Ureter (tissue), 1 donor: Measurements from ENCODE around the gene AVPI1. TPM values are rescaled to one million over a fixed set of nuclear protein-coding genes. Genes with fewer than 3 reads are reported as not detected.

Experiments
- DNase-seq: peaks from one replicate; pipeline ENCODE4 v3.0.0-alpha.2; 2020; ENCODE audit warnings: low spot score
- total RNA-seq: library from RNA; stranded (reverse); gene quantifications from one replicate; pipeline ENCODE4 v1.2.4, GENCODE V29; 2023
- donor health status: DM: yes; HTN: yes; CAD: no.

The AVPI1 gene
- total RNA-seq, result 11.7 TPM

GRCh38 chr10:97686962-97687784 is at the start of gene AVPI1:
Gene AVPI1, minus strand, starts transcription at chr10:97687241. Its CDS starts 7,336 bp downstream, at chr10:97679905.
- peak; percentile 98 for DNase-seq

DNA sequence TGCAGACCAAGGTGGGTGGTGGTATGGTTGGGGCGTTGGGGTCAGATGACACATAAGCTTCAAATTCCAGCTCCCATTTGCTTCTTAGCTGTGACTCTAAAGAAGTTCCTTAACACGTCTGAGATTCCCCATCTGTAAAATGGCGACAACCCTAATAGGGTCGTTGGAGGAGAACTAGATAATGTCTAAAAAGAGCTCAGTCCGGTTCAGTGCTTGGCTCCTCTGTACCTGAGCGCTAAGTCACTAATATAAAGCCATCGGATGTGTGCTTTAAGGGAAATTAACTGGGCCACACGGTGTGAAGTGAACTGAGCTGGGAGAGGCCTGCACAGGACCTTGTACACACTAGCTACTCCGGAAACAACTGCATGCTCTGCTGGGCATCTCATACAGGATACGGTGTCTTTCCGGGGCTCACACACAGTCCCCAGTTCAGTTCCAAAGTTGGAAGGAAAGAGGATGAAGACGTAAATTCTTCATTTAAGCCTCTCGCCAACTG is 49.4 kb upstream of the AVPI1 start:
- no peak for DNase-seq

DNA sequence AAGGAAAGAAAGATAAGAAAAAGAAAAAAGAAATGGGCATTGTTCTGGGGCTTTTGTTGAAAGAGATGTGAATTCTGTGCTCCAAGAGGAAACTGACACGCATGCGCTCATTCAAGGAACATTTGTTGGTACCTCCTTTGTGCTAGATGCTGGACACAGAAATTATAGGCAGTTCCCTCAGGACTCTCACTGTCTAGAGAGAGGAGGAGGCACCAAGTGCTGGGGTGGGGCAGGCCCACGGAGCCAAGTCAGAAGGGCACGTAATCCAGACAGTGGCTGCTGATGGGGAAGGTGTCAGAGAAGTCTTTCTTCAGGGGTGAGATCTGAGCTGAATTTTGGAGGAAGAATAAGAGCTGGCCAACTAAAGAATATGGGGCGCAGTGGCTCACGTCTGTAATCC is 47.0 kb upstream of the AVPI1 start:
- no peak for DNase-seq

GRCh38 chr10:97733256-97733655 is 46.2 kb upstream of the AVPI1 start:
- no peak for DNase-seq

DNA sequence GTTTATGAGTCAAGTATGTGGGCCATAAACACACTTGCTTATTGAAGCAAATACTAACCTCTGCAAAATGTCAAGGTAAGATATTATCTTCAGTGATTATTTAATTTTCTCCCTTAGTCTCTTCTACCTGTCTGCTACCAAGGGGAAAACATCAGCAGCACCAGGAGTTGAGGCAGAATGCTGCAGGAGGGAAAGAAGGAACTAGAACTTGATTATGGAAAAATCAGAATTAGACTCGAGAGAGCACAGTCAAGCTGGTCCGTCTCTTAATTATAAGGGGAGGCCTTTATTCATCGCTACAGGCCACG is 45.0 kb upstream of the AVPI1 start:
- DNase-seq, result no peak

GRCh38 chr10:97731346-97732051 is 44.5 kb upstream of the AVPI1 start:
- DNase-seq, result peak; percentile 76

DNA sequence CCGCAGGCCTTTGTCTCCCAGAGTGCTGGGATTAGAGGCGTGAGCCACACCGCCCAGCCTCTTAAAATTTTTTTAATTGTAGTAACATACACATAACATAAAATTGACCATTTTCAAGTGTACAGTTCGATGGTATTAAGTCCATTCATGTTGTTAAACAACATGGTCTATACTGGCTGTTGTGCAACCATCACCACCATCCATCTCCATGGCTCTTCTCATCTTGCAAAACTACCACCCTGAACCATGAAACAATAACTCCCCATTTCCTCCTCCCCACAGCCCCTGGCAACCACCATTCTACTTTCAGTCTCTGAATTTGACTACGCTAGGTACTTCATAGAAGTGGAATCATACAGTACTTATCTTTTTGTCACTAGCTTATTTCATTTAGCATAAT is 42.0 kb upstream of the AVPI1 start:
- DNase-seq, result no peak

GRCh38 chr10:97726636-97727178 is 39.7 kb upstream of the AVPI1 start:
- no peak for DNase-seq

DNA sequence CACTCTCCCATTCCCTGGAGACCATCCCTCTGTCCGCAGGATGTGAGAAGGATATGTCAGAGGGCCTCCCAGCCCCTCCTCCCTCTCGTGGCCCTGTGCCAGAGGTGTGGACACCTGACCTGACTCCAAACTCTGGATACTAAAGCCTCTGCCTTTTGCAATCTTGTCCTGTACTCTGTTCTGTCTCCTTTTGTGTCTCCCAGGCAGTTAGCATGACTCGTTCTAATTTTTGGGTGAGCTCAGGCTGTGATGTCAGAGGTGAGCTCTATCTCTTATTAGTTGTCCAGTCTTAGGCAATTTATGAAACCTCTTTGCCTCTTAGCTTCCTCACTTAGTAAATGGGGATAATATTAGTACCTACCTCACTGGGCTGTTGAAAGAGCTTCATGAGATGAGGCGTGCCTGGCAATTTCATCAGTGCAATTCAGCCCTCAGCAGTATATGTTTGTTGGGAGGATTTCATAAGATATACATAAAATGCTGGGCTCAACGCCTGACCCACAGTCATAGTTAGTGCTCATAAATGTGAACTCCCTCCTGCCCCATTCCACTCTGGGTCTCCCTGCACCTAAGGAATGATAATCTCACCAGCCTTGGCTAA is 37.4 kb upstream of the AVPI1 start:
- no peak for DNase-seq

- DNase-seq, result no peak
These were observed 36.0 kb upstream of the AVPI1 start for GRCh38 chr10:97723001-97723400.

- no peak for DNase-seq
These were observed 35.1 kb upstream of the AVPI1 start for GRCh38 chr10:97721871-97722780.

GRCh38 chr10:97719602-97720001 is 32.6 kb upstream of the AVPI1 start:
- no peak for DNase-seq

DNA sequence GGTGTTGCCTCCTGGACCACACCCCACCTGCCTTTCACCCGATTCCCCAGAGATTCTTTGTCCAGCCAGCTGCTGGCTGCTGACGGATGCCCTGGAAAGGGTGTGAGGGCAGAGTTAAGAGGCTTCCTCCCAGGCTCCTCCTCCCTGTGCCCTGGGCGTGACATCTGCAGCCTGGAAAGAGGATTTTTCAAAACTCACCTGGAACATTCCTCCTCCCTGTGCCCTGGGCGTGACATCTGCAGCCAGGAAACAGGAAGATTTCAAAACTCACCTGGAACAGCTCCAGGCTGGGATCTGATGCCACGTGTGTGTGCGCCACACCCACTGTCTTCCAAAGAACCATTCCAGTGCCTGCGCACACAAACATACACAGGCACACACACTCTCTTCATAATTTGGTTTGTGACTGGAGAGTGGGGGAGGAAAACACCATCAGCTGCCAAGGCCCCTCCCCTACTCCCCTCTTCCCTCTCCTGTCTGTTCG is 31.7 kb upstream of the AVPI1 start:
- peak; percentile 82 for DNase-seq

DNA sequence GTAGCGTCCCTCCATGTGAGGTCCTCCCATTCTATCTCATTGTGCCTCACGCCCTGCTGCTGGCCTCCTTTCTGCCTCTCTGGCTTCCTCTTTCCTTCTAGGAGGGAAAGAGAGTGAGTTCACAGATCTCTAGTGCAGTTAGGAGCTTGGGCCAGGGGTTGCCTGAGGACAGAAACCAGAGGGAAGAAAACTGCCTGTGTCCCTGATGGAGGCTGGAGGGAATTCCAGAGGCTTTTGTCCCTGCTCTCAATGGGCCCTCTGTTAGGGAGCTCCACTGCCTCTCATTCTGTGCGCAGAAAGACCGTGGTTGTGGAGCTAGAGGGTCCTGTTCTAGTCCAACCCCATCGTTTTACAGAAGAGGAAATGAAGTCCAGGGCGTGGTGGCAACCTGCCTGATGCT is 31.1 kb upstream of the AVPI1 start:
- DNase-seq, result no peak

GRCh38 chr10:97717627-97718026 is 30.6 kb upstream of the AVPI1 start:
- no peak for DNase-seq

DNA sequence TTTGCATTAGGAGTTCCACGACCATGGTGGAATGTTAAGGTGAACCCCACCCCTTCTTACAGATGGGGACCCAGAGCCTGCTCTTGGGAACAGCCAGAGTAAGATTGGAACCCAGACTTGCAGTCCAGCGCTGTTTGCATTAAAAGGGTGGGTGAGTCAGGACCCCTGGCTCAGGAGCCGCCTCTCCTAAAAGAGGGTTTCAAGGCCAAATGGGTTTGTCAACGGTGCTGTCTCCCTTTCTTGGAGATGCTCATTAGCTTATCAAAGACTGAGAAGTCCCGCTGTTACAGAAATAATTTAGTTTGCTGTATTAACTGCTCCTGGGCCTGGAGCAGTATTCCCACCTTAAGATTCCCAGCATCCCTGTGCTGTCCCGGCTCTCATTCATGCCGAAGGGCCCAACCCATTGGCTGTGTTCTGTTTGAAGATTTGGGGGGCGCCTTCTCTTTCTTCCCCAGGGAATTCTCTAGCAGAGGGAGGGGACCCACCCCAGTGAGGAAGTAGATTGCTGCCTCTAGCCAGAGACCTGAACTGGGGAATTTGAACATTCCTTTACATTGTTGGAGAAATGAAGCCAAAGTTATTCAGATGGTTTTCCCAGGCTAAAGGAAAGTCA is 28.3 kb upstream of the AVPI1 start:
- DNase-seq, result no peak

GRCh38 chr10:97714401-97715258 is 27.6 kb upstream of the AVPI1 start:
- peak; percentile 88 for DNase-seq

DNA sequence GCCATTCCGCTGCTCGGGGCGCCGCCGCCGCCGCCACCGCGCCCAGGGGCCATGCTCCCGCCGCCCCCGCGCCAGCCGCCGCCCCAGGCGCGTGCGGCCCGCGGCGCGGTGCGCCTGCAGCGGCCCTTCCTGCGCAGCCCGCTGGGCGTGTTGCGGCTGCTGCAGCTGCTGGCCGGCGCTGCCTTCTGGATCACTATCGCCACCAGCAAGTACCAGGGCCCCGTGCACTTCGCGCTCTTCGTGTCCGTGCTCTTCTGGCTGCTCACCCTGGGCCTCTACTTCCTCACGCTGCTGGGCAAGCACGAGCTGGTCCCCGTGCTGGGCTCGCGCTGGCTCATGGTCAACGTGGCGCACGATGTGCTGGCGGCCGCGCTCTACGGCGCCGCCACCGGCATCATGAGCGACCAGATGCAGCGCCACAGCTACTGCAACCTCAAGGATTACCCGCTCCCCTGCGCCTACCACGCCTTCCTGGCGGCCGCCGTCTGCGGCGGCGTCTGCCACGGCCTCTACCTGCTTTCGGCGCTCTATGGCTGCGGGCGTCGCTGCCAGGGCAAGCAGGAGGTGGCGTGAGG is 26.9 kb upstream of the AVPI1 start:
- DNase-seq, result peak; percentile 75

DNA sequence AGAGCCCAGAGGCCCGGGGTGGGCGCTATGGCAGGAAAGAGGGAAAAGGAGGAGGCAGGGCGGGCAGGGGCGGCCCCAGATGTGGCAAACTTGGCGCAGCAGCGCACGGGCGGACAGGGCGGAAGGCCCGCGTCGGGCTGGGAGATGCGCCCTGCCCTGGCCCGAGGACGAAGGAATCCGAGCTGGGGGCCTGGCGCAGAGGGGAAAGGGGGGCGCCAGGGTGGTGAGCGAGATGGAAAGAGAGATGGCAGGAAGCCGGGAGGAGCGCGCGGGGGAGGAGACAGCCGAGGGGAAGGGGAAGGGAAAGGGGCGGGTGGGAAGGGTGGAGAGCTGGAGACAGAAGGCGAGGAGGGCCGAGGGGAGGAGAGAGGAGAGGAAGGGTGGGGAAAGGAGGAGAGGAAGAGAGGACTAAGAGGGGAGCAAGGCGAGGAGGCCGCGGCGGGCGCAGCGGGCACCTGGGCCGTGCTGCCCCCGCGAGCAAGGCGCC is 26.3 kb upstream of the AVPI1 start, which contains the start of gene MARVELD1:
TSS of gene MARVELD1 (plus strand) at position 392 of the 487 bp plus-strand sequence. CDS start 147 bp downstream, outside the sequence.
- peak; percentile 90 for DNase-seq
